Smooth muscle cell (in vitro differentiated cells): Measurements from ENCODE around the gene MBD4. TPM values are rescaled to one million over a fixed set of nuclear protein-coding genes. Genes with fewer than 3 reads are reported as not detected.

ENCODE experiments used
- DNase-seq: peaks from one replicate; lab custom pipeline; 2025; ENCODE audit not compliant: unreplicated experiment; lab: John Stamatoyannopoulos, UW
- H2AFZ ChIP-seq: fragments of 200-600 bp; sonication (generic); 2 replicates; pipeline ENCODE4 v1.6.0; 2016; ENCODE audit warnings: antibody characterized with exemption, low read depth, mild to moderate bottlenecking
- H3F3A ChIP-seq: fragments of 200-600 bp; sonication (generic); 2 replicates; pipeline ENCODE4 v1.6.0; 2017; ENCODE audit warnings: antibody characterized with exemption, low read depth
- H3K27ac ChIP-seq: fragments of 200-600 bp; sonication (generic); 2 replicates; pipeline ENCODE4 v1.5.1; 2016; ENCODE audit warnings: low read depth, mild to moderate bottlenecking
- H3K27me3 ChIP-seq: fragments of 200-600 bp; sonication (generic); 2 replicates; pipeline ENCODE4 v1.6.1; 2016; ENCODE audit warnings: low read depth, mild to moderate bottlenecking
- H3K36me3 ChIP-seq: fragments of 200-600 bp; sonication (generic); 2 replicates; pipeline ENCODE4 v1.5.1; 2016; ENCODE audit warnings: low read depth
- H3K4me1 ChIP-seq: fragments of 200-600 bp; sonication (generic); 2 replicates; pipeline ENCODE4 v1.5.1; 2016; ENCODE audit warnings: low read depth
- H3K4me2 ChIP-seq: fragments of 200-600 bp; sonication (generic); 2 replicates; pipeline ENCODE4 v1.6.0; 2016; ENCODE audit warnings: mild to moderate bottlenecking
- H3K4me3 ChIP-seq: fragments of 200-600 bp; sonication (generic); 2 replicates; pipeline ENCODE4 v1.5.1; 2016; ENCODE audit warnings: mild to moderate bottlenecking
- H3K79me2 ChIP-seq: fragments of 200-600 bp; sonication (generic); 2 replicates; pipeline ENCODE4 v1.6.0; 2016; ENCODE audit warnings: low read depth, mild to moderate bottlenecking
- H3K9ac ChIP-seq: fragments of 200-600 bp; sonication (generic); 2 replicates; pipeline ENCODE4 v1.6.0; 2016; ENCODE audit warnings: low read depth
- H3K9me3 ChIP-seq: fragments of 200-600 bp; sonication (generic); replicated peaks from 2 replicates; pipeline ENCODE4 v1.5.1; 2016; ENCODE audit warnings: low read depth
- H4K20me1 ChIP-seq: fragments of 200-600 bp; sonication (generic); 2 replicates; pipeline ENCODE4 v1.6.0; 2016; ENCODE audit warnings: low read depth
- WGBS: methylation state at CpG from one replicate; pipeline ENCODE4 v1.1.7; 2016; ENCODE audit warnings: low lambda C conversion rate; 5-methylcytosine and 5-hydroxymethylcytosine counted together
- polyA plus RNA-seq: library from polyadenylated mRNA; unstranded; fragments of >200 nt; fragmentation: Nextera tagmentation; extraction: Ambion mirVana; gene quantifications from 2 replicates; pipeline ENCODE4 v1.2.1, GENCODE V29; 2016
- total RNA-seq: library from RNA; depleted of rRNA; stranded (reverse); fragments of >200 nt; gene quantifications from 2 replicates; pipeline ENCODE4 v1.2.3, GENCODE V29; 2014
- TF ChIP-seq, protein P1 (sequence below): fragments of 200-600 bp; sonication (generic); IDR thresholded peaks from 2 replicates; pipeline ENCODE4 v1.5.1; 2017; ENCODE audit warnings: borderline replicate concordance, mild to moderate bottlenecking, antibody characterized with exemption; ENCODE audit not compliant: insufficient read depth, poor library complexity, severe bottlenecking

MBD4 gene
- total and polyA plus RNA-seq, 2 experiments from 2014 or later, result 23.1 to 26.5 TPM

DNA sequence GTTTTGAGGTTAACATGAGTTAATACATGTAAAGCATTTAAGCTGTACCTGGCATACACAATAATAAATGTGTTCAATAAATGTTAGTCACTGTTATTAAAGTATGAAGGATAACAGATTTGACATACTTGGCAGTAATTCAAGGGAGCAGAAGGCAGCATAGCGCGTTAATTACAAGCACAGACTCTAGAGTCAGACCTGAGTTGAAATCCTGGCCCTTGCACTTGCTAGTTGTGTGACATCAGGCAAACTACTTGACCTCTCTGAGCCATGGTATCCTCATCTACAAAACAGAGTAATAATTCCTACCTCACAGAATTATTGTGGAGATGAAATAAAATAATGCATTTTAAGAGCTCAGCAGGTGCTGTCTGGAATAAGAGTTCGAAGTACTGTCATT lies 5.7 kb upstream of the MBD4 start:
- H3K4me2 ChIP-seq, result peak overlapping the region; percentile 34
- H3K27ac ChIP-seq, result no peak overlapping the region
- DNase-seq, result no peak
- no peak overlapping the region for H3K4me3 ChIP-seq
- no peaks in the 10 kb centered on the region for H3F3A ChIP-seq
- peaks cover 41% of the 10 kb centered on the region for H3K79me2 ChIP-seq
- TF ChIP-seq, protein P1, sequence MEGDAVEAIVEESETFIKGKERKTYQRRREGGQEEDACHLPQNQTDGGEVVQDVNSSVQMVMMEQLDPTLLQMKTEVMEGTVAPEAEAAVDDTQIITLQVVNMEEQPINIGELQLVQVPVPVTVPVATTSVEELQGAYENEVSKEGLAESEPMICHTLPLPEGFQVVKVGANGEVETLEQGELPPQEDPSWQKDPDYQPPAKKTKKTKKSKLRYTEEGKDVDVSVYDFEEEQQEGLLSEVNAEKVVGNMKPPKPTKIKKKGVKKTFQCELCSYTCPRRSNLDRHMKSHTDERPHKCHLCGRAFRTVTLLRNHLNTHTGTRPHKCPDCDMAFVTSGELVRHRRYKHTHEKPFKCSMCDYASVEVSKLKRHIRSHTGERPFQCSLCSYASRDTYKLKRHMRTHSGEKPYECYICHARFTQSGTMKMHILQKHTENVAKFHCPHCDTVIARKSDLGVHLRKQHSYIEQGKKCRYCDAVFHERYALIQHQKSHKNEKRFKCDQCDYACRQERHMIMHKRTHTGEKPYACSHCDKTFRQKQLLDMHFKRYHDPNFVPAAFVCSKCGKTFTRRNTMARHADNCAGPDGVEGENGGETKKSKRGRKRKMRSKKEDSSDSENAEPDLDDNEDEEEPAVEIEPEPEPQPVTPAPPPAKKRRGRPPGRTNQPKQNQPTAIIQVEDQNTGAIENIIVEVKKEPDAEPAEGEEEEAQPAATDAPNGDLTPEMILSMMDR, result no peak
- H4K20me1 ChIP-seq, result no peaks in the 10 kb centered on the region
- peaks cover 38% of the 10 kb centered on the region for H3K4me1 ChIP-seq
- H2AFZ ChIP-seq, result no peak overlapping the region
- H3K27me3 ChIP-seq, result no peaks in the 10 kb centered on the region
- H3K9ac ChIP-seq, result no peak overlapping the region
- H3K36me3 ChIP-seq, result no peaks in the 10 kb centered on the region
- 98% methylated on average over 3 of the region's 3 CpGs for WGBS
- H3K9me3 ChIP-seq, result no peaks in the 10 kb centered on the region

DNA sequence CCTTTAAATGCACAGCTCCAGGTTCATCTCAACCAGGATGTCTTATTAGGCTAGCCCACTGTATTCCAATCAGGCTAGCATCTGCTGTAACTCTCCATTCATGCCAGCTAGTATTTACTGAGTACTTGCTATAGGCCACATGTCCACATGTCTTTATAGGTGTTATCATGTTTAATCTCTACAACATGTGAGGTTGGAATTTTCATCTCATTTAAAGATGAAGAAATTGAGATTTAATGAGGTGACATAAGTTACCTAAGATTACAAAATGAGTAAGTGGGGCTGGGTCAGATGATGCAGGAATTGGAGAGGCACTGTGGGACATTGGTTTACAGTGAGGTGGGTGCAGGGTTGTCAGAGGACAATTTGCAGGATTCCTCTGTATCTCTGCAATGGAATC lies 3.2 kb upstream of the MBD4 start:
- Histone ChIP-seq H3K9me3 (no peaks in the 10 kb centered on the region), H3K27ac (no peak overlapping the region), H3K36me3 (no peaks in the 10 kb centered on the region), H3K4me3 (no peak overlapping the region), H3K4me2 (no peak overlapping the region), H3K9ac (no peak overlapping the region), H3K4me1 (peaks cover 32% of the 10 kb centered on the region), H3K79me2 (peaks cover 58% of the 10 kb centered on the region), H4K20me1 (no peaks in the 10 kb centered on the region), H3K27me3 (no peaks in the 10 kb centered on the region), H3F3A (no peaks in the 10 kb centered on the region), H2AFZ (no peak overlapping the region)
- TF ChIP-seq, protein P1, result no peak
- no peak for DNase-seq

DNA sequence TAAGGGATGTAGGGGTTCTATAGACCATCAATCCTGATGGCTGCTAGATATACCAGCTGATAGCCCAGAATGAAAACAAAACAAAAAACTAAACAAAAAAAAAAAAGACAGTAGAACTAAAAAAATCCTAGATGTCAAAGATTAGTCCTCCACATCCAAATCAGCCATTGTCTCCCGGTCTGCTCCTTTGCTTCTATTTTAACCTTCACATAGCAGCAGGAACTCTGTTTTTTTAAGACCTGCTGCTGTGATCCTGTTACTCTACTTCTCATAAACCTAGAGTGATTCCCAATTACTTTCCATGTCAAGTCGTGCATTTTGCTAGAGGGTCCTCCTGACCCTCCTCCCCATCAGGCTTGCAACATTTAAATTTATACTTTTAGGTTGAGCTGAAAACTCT lies 2.7 kb upstream of the MBD4 start:
- TF ChIP-seq, protein P1, result no peak
- no peaks in the 10 kb centered on the region for H4K20me1 ChIP-seq
- no peak overlapping the region for H3K9ac ChIP-seq
- peaks cover 63% of the 10 kb centered on the region for H3K79me2 ChIP-seq
- DNase-seq, result no peak
- peaks cover 32% of the 10 kb centered on the region for H3K4me1 ChIP-seq
- no peaks in the 10 kb centered on the region for H3K27me3 ChIP-seq
- no peak overlapping the region for H3K4me3 ChIP-seq
- no peak overlapping the region for H3K4me2 ChIP-seq
- no peaks in the 10 kb centered on the region for H3K36me3 ChIP-seq
- no peaks in the 10 kb centered on the region for H3K9me3 ChIP-seq
- no peak overlapping the region for H2AFZ ChIP-seq
- WGBS, result 83% methylated on average over 2 of the region's 2 CpGs
- H3K27ac ChIP-seq, result peak overlapping the region; percentile 96
- no peaks in the 10 kb centered on the region for H3F3A ChIP-seq

GRCh38 chr3:129441782-129442181 lies 2.0 kb upstream of the MBD4 start:
- WGBS, result 43% methylated on average over 4 of the region's 4 CpGs
- Histone ChIP-seq H3K9ac (peak overlapping the region; percentile 91), H2AFZ (no peak overlapping the region), H3K4me1 (peaks cover 30% of the 10 kb centered on the region), H3F3A (no peaks in the 10 kb centered on the region), H4K20me1 (no peaks in the 10 kb centered on the region), H3K79me2 (peaks cover 65% of the 10 kb centered on the region), H3K36me3 (peaks cover 2% of the 10 kb centered on the region), H3K27ac (peak overlapping the region; percentile 96), H3K9me3 (no peaks in the 10 kb centered on the region), H3K4me3 (no peak overlapping the region), H3K27me3 (no peaks in the 10 kb centered on the region), H3K4me2 (peak overlapping the region; percentile 93)
- DNase-seq, result no peak
- TF ChIP-seq, protein P1, result no peak
